Stimulated activated CD8-positive, alpha-beta memory T cell treated with anti-CD3 and anti-CD28 coated beads, Interleukin-2, amount 100 ng/mL, for 48 hours (primary cell): Measurements from ENCODE around the gene DDX3Y.

Source experiments
- DNase-seq, 2 donors: peaks; one replicate each; pipeline ENCODE4 v3.0.0-alpha.2; 2020; ENCODE audit warnings: low read depth in 2 of 2

Gene DDX3Y

GRCh38 chrY:12904618-12905516, at the start of gene DDX3Y:
Gene DDX3Y (plus strand): TSS chrY:12904868. CDS start chrY:12904937, 69 bp downstream.
- peak in 1 of 2 donors; percentile 70 for DNase-seq

- DNase-seq: no peak
Measured at GRCh38 chrY:12855791-12856275, 48.8 kb upstream of the DDX3Y start.

DNA sequence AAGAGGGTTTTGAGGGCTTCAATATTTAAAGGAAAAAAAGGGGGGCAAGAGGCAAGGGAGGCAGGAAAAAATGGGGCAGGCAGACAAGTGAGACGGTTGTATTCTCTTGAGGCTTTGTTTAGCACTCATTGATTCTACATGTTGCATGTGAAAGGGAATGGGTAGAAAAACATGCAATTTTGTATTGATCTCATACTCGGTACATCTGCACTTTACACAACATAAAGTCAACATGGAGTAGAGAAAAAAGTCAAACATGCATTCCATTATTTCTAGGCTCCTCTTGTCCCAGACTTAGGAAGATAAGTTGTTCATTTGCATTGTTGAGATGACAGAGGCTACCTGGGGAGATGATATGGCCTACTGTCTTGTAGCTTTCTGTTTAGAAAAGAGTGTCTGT, 36.7 kb upstream of the DDX3Y start:
- DNase-seq: no peak

- DNase-seq: no peak
Measured at GRCh38 chrY:12896973-12897372, 7.7 kb upstream of the DDX3Y start.

GRCh38 chrY:12898604-12899003, 6.1 kb upstream of the DDX3Y start:
- no peak for DNase-seq

- DNase-seq: peak in 1 of 2 donors; percentile 55
Measured at GRCh38 chrY:12905517-12905872, 827 bp downstream of the DDX3Y start.

- DNase-seq: no peak
Measured at GRCh38 chrY:12905895-12906294, 1.2 kb downstream of the DDX3Y start.

- no peak for DNase-seq
Measured at GRCh38 chrY:12913541-12913940, 8.9 kb downstream of the DDX3Y start.

GRCh38 chrY:12928043-12928442, 23.4 kb downstream of the DDX3Y start:
- DNase-seq: no peak

DNA sequence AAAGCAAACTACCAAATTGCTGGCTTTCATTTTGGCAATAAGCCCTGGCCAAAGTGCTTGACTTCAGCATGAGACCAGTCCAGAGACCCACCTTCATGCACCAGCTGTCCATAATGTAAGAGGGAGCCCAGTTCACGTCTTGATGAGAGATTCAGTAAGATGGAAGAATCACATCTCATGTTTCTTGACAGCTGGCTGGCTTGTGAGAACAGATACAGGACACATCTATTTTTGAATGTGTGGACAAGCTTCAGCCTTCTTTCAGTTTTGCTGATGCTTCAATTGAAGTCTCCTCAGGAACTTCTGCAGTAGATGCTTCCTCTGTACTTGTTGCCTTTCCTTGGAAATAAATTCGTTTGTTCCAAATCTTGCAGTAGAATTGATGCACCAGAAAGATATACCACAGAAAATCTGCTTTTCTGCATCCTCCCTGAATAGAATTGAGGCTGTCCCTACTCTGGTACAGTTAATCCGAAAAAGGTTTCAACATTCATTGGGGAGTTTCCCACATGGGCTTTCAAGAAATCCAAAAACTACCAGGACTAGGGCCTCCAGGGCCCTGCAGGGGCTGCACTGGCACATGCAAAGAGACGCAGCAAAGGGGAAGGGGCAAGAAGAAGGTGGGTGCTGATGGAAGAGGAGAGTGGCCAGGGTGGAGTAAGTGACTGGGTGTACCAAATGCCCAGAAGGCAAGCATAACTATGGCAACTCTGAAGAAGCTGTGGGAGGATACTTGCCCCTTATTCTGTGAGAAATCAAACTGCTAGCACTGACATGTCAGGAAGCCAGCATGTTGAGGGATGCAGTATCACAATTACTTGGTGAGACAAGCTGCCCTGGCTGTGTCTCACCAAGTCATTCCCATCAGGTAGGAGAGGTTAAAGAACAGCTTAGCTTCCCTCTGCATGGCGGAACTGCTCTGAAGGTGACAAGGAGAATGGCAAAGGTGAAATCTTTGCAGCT, 37.3 kb downstream of the DDX3Y start:
- DNase-seq: no peak
